ENCODE results near the gene LKAAEAR1.

Gene LKAAEAR1

DNA sequence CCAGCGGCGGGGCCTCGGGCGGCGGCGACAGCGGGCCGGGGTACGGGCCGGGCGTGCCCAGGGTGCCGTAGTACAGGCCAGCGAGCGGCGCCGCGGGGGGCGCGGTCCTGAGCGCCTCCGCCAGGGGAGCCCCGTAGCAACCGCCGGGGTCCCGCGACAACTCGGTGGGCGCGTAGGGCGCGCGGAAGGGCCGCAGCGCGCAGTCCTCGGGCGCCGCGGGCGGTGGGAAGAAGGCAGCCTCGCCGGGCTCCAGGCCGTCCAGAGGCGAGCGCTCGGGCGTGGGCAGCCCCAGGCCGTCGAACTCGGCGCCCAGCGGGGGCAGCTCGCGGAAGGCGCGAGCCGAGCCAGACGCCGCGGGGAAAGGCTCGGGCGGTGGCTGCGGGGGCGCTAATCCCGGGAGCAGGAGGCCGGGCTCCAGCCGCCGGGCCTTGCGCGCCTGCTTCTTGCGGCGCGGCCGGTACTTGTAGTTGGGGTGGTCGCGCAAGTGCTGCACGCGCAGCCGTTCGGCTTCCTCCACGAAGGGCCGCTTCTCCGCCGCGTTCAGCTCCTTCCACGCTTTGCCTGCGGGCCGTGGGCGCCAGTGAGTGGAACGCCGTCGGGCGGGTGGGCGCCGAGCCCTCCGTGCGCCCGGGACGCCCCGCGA is 35.7 kb downstream of the LKAAEAR1 start:
- no peak for DNase-seq

DNA sequence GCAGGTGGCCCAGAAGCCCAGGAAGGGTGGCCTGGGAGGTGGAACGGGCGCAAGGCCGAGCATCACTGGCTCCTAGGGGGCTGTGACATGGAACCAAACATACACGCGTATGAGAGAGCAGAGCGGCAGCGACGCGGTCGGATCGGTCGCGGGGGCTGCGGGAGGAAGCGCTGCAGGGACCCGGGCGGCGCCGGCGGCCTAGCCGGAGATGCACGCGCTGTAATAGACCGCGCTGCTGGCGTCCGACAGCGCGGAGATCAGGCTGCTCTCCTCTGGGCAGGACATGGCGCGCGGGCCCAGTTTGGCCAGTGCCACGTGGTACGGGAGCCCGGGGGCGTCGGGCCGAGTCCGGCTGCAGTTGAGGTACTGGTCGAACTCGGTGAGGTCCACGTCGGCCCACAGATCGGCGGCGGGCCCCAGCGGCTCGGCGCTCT is 36.2 kb downstream of the LKAAEAR1 start:
- DNase-seq: no peak

DNA sequence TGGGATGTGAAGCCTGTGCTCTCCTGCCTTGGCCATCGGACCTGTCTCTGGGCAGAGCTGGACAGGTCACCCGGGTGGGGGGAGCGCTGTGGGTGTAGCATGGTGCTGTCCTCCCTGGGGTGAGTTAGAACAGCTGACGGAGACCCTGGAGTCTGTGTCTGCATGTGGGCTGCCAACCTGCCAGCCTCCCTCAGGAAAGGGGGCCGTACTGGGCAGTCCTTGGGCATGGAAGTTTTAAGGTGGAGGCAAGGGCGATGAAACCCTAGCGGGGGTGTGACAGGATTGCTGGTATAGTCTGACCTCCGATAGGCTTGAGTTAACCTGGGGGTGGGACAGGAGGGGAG is 37.2 kb downstream of the LKAAEAR1 start:
- DNase-seq: no peak

DNA sequence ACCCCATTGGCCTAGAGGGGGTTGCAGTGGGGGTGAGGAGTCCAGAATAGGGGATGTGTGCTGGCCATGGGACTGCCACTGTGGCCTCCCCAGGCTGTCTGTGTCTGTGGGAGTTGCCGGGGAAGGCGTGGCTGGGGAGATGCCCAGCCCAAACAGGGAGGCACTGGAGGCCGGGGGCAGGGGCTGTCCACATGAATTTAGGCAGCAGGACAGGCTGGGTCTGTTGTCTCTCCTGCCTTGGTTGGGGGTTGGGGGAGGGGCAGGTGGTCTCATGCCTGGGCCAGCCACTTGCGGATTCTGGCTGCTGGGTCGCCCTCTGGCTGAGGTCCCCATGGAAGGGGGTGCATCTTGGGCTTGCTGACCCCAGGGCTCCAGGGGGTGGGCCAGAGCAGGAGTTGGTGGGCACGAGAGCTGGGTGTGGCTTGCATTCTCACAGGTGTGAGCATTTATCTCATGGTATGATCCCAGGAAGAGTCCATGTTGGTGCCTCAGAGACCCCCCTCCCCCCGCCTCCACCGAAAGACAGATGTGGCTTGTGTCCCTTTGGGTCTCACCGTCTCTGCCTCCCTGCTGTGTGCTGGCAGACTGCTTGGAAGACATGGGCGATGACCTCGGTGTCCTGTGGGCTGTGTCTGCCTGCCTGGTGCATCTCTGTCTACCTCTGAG is 38.7 kb downstream of the LKAAEAR1 start:
- no peak for DNase-seq

DNA sequence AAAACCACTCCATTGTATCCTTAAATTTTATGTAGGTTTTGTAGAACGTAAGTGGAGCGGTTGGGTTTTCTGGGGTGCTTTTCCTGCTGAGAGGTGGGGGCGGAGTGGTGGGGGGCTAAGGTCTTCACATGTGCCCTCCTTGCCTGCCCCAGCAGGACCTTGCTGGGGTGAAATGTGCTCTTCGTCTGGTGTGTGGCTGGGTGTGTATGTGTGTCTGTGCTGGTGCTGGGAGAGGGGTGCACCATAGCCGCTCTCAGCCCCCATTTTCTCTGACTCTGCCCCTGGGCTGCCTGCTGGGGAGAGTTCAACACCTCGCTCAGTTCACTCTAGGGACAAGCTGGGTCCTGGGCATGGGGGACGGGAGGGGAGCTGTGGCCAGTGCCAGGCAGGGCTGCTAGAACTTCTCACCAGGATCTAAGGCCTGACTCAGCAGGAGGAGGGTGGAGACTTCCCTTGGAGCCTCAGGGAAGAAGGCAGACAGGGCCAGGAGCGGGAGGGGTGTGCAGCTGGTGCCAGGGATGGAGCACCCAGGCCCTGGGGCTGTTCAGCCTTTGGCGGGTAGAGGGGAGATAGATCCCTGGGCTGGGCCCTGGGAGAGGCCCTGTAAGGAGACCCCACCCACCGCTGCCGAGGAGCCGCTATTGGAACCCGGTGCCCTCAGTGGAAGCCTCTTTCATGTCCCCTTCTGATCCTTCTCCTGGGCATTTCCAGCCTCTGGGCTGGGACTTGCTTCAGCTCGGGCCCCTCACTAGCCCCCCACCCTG is 39.5 kb downstream of the LKAAEAR1 start:
- no peak for DNase-seq

DNA sequence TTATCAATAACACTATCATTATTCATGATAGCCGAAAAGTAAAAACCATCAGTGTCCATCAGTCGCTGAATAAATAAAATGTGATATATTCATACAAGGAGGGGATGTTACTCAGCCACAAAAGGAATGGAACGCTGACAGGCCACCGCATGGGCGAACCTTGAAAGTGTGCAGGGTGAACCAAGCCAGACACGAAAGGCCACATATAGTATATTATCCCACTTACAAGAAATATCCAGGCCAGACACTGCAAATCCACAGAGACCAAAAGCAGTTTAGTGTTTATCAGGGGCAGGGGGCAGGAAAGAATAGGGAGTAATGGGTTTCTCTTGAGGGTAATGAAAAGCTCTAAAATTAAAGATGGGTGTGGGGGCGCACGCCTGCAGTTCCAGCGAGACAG is 40.4 kb downstream of the LKAAEAR1 start:
- DNase-seq: no peak

DNA sequence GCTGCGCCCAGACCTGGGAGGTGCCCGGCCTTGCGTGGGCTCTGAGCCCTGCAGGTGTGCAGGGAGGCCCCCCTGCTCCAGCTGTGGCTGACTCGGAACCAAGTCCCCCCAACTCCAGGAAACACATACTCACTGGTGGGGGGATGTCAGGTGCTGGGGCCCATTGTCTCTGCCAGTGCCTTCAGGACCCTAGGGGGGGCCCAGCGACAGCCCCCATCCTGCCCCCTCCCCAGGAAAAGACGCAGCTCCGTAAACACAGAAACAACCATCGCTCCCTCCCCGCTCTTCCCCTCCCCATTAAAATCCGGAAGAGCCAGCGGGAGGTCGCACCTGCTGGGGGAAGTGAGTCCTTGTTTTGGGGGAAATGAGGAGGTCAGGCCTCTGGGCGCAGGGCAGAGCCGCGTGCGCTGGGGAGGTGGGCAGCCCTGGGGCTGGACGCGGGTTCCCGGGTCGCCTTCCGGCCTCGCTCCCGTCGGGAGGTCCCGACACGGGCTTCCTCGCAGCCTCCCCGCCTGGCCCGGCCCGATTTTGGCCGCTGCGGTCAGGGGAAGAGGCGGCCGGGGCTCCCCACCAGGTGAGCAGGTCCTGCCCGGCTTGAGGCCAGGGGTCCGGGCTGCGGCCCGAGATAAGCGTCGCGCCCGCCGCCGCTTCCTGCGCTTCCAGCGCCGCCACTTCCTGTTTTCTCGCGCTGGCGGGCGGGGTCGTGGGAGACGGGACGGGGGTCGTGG is 42.0 kb downstream of the LKAAEAR1 start:
- no peak for DNase-seq

DNA sequence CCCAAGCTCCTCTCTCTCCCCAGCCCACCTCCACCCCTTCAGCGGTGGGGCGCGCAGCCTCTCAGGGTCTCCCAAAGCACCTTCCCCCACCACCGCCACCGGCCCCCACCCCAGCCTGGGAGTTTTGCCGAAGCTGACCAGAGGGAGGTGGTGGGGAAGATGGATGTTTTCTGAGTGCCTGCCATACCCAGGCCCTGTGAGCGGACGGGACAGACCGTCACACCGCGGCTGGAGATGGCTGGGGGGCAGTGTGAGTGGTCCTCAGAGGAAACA is 42.5 kb downstream of the LKAAEAR1 start:
- no peak for DNase-seq

DNA sequence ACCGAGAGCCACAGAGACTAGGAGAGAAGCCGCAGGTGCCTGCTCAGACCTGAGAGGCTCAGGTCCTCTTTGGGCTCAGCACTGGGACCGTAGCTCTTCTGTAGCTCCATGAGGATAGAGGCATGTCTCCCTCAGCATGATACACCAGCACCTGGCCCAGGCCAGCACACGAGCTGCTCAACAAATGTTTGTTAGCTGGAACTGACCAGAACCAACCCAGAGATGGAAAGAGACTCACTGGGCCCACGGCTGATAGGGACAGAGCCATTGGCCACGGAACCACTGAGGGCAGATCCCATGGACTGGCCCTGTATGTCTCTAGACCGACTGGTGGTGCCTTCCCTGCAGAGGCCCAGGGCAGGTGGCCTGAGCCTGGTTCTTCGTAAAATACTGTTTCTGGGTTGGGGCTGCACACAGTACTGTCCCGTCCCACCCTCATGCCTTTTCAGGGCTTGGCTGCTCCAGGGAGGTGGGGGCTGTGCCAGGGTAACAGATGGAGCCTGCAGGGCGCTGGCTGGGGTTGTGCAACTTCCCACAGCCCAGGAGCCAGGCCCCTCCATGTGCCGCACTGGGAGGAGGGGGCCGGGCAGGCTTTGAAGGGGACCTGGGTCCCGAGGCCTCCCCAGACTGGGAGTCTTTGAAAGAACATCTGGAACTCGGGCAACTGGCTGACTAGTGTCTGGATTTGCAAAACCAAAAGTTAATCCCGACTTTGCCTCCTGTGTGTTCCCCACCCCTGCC is 43.0 kb downstream of the LKAAEAR1 start:
- no peak for DNase-seq

DNA sequence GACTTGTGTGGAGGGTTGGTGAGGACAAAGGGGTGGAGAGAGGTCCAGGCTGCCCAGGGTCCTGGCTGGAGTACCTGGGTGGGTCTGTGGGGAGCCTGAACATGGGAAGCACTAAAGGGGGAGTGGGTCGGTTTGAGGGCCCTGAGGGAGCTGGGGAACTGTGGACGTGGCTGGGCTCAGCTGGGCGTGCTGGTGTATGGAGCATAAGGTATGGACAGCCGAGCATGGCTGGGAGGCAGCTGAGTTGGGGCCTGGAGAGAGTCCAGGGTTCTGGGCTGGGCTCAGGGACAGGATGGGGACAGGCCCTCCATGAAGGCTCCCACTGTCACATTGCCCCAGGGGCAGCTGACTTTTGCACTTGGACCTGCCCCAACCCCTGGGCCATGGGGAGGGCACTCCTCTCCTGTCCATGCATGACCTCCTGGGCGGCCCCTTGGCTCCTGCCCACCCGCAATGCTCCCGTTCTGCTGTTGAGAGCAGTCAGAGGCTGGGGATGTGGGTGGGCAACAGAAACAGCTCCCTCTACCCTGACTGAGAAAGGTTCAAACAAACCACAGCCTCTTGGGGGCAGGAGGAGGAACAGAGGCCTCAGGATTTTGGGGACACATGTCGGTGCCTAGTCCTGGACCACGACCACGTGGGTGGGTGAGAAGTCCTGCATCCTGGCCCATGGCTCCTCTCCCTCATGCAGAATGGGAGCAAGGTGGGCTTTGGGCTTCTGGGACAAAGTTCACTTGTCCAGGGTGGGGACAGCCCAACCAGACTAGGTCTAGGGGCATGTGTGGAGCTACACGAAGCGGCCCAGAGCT is 43.8 kb downstream of the LKAAEAR1 start:
- DNase-seq: no peak

DNA sequence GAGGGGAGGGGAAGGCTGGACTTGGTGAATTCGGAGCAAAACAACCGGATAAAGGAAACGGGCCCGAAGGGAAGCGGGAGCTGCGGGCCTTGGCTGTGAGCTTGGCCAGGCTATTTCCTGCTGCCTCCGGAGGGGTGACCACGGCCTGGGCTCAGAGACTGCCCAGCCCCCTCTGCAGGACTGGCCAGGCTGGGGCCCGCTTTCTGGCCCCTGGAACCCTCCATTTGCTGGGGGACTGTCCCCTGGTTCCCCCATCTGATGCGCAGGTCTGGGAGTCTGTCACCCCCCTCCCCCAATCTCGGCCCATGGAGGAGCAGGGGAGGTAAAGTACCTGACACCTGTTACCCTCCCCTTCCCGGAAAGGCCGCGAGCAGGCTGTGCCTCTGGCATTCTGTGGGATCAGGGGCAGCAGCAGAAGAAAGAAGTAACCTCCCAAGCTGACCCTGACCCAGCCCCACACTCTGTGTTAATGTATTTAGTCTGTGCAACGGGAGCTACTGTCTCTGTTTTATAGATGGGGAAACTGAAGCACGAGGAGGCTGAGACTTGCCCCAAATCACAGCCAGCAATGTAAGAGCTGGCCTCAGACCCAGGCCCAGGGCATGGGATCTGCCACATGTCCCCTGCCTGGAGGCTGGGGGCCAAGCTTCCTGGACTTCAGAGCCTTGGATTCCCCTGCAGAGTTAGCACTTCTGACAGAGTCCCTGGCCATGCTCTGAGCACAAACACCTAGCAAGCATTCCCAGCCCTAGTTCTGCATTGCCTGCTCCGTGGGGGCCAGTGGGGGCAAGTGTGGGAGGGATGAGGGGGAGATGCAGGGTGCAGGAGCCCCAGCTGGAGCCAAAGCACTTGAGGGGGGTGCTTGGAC is 44.7 kb downstream of the LKAAEAR1 start:
- DNase-seq: no peak

DNA sequence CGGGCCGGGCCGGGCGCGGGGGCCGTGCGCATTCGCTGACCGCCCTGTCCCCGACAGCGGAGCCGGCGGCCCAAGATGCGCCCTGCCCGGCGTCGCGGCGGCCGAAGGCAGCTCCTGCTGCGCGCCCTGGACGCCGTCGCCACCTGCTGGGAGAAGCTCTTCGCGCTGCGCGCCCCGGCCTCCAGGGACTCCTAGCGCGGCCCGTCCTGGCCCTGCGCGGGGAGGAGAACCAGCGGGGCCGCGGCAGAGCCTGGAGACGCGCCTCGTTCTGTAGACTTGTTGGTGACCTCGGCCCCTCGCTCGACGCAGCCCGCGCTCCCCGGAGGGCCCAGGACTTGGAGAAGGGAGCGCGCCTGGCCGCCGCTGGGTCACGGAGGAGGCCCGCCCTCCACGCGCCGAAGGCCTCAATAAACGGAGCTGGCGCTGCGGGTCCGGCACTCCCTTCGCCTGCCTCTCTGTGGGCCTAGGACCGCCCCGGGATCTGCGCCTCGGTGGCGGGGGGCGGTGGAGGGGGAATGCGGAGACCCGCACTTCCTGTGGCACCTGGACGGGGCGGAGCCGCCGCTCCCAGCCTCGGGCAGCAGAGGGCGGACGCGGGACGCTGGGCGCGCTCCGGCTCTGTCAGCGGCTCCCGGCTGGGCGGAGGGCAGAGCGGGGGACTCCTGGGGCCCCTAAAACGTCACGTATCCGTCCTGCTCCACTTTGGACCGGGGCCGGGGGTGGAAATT is 45.5 kb downstream of the LKAAEAR1 start:
- peak; percentile 22 for DNase-seq

DNA sequence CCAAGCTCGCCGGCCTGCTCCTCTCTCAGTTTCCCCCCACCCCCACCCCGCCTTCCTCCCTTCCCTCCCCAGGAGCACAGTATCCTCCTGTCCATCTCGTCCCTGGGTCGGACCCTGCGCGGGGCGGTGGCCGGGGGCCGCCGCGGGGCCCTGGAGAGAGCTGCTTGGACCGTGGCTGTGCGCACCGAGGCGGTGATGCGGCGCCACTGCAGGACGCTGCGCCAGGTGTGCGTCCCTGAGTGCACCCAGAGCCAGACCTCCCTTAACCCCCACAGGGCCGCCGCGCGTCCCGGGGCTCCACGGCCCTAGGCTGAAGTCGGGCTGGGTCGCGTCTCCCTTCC is 46.0 kb downstream of the LKAAEAR1 start:
- DNase-seq: no peak

DNA sequence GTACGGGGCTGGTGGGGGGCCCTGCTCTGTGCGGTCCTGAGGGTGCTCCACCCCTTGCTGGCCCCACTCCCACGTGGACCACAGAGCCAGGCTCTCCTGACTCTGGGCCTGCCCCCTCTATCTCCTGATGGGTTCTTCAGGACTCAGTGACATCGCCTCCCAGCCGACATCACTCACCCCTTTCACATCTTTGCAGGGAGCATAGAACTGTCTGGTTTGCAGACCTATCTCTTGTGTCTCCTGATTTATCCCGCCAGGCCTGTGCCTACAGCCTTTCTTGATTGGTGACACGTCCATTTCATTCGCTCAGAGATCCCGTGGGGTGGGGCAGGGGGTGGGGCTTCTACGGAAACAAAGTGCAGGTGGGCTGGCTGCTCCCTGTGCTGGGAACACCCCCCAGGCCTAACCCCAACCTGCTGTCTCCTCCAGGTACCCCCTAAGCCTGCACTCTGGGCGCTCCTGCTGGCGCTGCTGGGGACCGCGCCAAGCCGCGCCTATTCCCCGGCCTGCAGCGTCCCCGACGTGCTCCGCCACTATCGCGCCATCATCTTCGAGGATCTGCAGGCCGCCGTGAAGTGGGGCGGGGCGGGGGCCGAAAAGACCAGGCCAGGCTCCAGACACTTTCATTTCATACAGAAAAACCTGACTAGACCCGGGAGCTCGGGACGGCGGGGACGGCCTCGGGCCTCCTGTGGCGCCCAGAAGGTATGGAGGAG is 46.5 kb downstream of the LKAAEAR1 start:
- DNase-seq: no peak

DNA sequence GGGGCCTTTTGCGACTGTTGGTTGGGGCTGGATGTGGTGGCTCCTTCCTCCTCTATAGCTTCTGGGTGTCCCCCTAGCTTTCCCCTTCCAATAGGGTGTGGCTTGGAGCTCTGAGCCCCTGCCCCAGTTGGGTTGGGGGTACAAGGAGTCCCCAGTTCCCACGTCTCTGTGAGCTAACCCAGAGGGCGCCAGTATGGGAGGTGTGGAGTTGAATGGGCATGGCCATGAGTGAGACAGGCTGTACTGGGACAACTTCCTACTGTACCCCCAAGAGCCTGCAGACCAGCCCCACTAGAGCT is 47.0 kb downstream of the LKAAEAR1 start:
- no peak for DNase-seq

DNA sequence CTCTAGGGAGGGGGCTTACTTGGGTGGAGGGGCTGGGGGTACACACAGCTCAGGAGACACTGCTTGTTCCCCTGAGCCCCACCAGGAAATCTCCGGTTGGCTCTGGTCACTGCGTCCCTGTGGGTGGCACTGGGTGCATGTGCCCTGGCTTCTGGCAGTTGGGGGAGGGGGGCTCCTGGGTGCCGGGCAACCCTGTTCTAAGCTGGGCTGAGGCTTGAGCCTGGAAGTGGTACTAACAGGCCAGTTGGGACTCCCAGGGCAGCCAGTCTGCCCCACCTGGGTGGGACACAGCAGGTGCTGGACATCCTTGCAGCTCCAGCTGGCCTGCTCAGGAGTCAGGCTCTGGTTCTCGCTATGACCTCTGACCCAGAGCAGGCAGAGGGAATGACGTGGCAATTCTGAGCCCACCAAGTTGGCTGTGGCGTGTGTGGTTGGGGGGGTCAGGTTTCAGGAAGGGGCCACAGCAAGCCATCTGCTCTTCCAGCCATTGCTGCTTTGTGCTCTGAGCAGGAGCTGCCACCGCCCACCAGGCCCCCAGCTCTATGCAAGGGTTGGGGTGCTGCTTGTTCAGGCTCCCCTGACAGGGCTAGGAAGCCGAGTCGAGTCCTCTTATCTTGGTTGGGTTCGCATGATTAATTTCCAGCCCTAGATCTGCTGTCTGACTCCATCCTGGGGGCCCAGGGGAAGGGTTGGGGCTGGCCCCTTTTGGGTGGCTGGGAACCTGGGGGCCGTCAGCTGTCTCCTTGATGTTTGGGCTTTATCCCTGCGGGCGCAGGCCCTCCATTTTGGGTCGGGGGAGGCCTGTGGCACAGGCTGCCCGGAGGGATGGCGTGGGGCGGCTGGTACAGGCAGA is 47.6 kb downstream of the LKAAEAR1 start:
- DNase-seq: no peak

DNA sequence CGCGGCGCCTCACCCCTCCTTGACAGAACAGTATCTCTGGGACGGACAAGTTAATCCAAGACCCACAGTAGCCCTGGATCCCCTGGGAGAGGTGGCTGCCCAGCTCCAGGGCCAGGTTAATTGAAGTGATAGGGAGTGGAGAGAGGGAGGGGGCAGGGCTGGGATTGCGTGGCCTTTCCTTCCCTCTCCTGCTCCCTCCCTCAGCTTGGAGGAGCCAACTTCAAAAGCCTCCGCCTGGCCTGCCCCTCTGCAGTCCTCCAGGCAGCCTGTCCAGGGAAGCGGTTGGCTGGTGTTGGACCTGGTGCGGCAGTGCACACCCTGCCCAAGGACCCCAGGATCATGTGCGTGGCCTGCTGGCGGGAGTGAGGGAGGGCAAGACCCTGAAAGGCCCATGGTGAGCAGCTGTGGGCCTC is 48.3 kb downstream of the LKAAEAR1 start, which contains the start of gene C20orf204:
C20orf204 (plus strand) TSS at position 250 of the 413 bp plus-strand sequence; CDS start at position 392, 142 bp downstream.
- no peak for DNase-seq

DNA sequence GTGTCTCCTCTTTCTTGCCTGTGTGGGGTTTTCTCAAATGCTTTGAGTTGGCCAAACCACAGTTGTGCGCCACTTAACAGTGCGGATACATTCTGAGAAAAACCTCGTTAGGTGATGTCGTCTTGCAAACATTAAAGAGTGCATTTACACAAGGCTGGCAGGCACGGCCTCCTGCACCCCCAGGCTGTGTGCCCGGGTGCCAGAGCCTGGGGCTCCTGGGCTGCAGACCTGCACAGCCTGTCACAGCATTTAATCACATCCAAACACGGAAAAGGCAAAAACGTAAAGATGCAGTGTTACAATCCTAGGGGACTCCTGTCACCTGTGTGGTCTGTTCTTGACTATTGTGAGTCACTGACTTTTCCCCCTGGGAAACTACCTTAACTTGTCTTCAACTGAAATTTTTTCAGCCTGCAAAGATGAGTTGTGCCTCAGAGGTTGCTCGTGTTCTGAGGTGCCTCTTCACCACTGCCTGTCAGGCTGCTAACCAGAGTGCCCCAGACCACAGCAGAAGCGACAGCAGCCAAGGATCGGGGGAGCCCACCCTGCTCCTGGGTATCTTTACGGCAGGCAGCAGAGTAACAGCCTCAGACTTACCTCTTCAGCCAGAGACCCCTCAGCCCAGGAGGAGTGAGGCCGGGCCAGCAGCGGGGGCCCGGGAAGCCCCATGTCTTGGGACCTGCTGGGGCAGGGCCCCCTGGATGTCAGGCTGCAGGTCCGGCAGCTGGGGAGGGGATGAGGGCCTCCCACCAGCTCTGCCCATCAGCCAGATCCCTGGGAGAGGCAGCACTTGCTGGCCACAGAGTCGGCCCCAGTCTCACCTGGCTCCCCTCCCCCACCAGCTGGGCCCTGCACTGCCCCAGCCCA is 48.9 kb downstream of the LKAAEAR1 start:
- no peak for DNase-seq

All from NCI-H1092 treated with DMSO at 0.1 percent for 48 hours (cell line).